PC-9 (cell line): ENCODE results near the gene ADGRF1. TPM values are rescaled to one million over a fixed set of nuclear protein-coding genes. Genes with fewer than 3 reads are reported as not detected.

Experiments
- BruUV-seq: library from RNA; stranded (reverse); fragments of 400-500 nt; replicated peaks from 2 replicates; lab custom pipeline; 2021; lab: Mats Ljungman, UMichigan
- CTCF ChIA-PET: fragments of 300-600 bp; sonication (Branson Sonifier 250); formaldehyde crosslinking; loops from one replicate; lab custom pipeline; 2022; ENCODE audit warnings: antibody characterized with exemption; lab: Charles Lee
- POLR2A ChIA-PET: fragments of 300-600 bp; sonication (Branson Sonifier 250); formaldehyde crosslinking; loops from one replicate; lab custom pipeline; 2022; ENCODE audit warnings: antibody characterized with exemption; ENCODE audit not compliant: unreplicated experiment; lab: Charles Lee
- DNase-seq, 2 experiments: peaks; one replicate each; pipeline versions ENCODE4 v3.0.0 to v3.0.0-alpha.2; 2015 to 2022; ENCODE audit warnings: mixed read lengths in 1 of 2
- H2AFZ ChIP-seq: fragments of 200-600 bp; sonication (generic); 2 replicates; pipeline ENCODE4 v1.8.1; 2017; ENCODE audit warnings: antibody characterized with exemption
- H3F3A ChIP-seq: fragments of 200-600 bp; sonication (generic); 2 replicates; pipeline ENCODE4 v1.8.1; 2017; ENCODE audit warnings: antibody characterized with exemption, mild to moderate bottlenecking, low read depth; ENCODE audit not compliant: insufficient read depth
- H3K27ac ChIP-seq: fragments of 200-600 bp; sonication (generic); 2 replicates; pipeline ENCODE4 v1.6.1; 2016; ENCODE audit warnings: mixed run types
- H3K27me3 ChIP-seq: fragments of 200-600 bp; sonication (generic); 2 replicates; pipeline ENCODE4 v1.6.1; 2016; ENCODE audit warnings: low read depth, mixed run types; ENCODE audit not compliant: insufficient read depth
- H3K36me3 ChIP-seq: fragments of 200-600 bp; sonication (generic); 2 replicates; pipeline ENCODE4 v1.6.1; 2016; ENCODE audit warnings: low read depth, mixed run types
- H3K4me1 ChIP-seq: fragments of 200-600 bp; sonication (generic); replicated peaks from 2 replicates; pipeline ENCODE4 v1.6.1; 2016; ENCODE audit warnings: mixed run types; ENCODE audit not compliant: insufficient read depth
- H3K4me2 ChIP-seq: fragments of 200-600 bp; sonication (generic); 2 replicates; pipeline ENCODE4 v1.6.1; 2017; ENCODE audit warnings: mixed run types
- H3K4me3 ChIP-seq: fragments of 200-600 bp; sonication (generic); 2 replicates; pipeline ENCODE4 v1.6.1; 2016; ENCODE audit warnings: mixed run types
- H3K79me2 ChIP-seq: fragments of 200-600 bp; sonication (generic); 2 replicates; pipeline ENCODE4 v1.6.1; 2017; ENCODE audit warnings: low read depth, mixed run types
- H3K9me2 ChIP-seq: fragments of 200-600 bp; sonication (generic); 2 replicates; pipeline ENCODE4 v1.8.1; 2017; ENCODE audit warnings: mild to moderate bottlenecking; ENCODE audit not compliant: insufficient read depth
- H3K9me3 ChIP-seq: fragments of 200-600 bp; sonication (generic); 2 replicates; pipeline ENCODE4 v1.8.1; 2016; ENCODE audit warnings: low read depth; ENCODE audit not compliant: insufficient read depth
- H4K20me1 ChIP-seq: fragments of 200-600 bp; sonication (generic); 2 replicates; pipeline ENCODE4 v1.8.1; 2017; ENCODE audit not compliant: insufficient read depth
- EZH2 ChIP-seq: fragments of 200-600 bp; sonication (generic); IDR thresholded peaks from 2 replicates; pipeline ENCODE4 v1.8.0; 2017; ENCODE audit warnings: antibody characterized with exemption, low read depth
- intact Hi-C: fragments of 100-400 bp; cut with micrococcal nuclease; formaldehyde crosslinking; loops from one replicate; pipeline ENCODE4 v1.10.0; 2022; ENCODE audit not compliant: unreplicated experiment
- total RNA-seq: library from RNA; stranded (reverse); gene quantifications from 2 replicates; pipeline ENCODE4 v1.2.3, GENCODE V29; 2021
- TF ChIP-seq, protein P1 (sequence below): fragments of 200-600 bp; sonication (generic); conservative IDR thresholded peaks from 2 replicates; pipeline ENCODE4 v1.6.1; 2017; ENCODE audit warnings: mixed run types, antibody characterized with exemption, mild to moderate bottlenecking, moderate library complexity

ADGRF1 gene
- total RNA-seq, 1 experiment from 2014 or later: 162 TPM

DNA sequence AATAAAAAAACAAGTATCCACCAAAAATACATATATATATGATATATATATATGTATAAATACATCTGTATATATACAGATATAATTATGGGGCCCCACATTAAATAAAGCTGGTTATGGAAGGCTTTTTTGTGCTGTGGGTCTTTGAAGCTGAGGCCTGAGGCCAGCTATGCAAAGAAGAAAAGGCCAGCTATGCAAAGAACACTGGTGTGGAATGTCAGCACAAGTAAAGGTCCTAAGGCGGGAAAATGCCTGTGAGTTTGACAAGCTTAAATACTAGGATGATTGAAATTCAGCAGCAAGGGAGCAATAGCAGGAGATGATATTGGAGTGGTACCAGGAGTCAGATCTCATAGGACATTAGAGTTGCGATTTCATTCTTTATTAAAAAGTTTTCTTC, 25.2 kb downstream of the ADGRF1 start:
- peaks cover 68% of the 10 kb centered on the region for H3F3A ChIP-seq

DNA sequence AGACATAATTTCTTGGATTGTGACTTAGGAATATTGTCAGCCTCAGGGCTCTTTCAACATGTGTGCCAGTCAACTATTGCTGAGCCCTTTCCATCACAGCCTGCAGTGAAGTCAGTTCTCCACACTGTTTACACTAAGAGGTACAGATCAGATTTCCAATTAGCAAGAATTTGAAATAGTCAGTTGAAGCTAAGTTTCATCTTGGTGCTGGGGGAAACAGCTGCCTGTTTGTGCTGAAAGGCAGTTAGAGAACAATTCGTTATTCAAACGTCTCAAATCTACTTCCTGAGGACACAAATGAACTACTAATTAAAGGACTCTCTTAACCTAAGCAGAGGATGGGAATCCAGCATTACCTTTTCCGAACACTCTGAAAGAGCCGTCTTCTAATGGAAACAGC, 25.9 kb downstream of the ADGRF1 start:
- Histone ChIP-seq H2AFZ (no peak overlapping the region), H3K27ac (no peak overlapping the region), H3K27me3 (no peaks in the 10 kb centered on the region), H3K4me1 (no peaks in the 10 kb centered on the region), H3K9me2 (no peaks in the 10 kb centered on the region), H3K36me3 (peaks cover 90% of the 10 kb centered on the region), H3K9me3 (0 out of 2 replicates have a peak, but pooled peaks cover 7% of the 10 kb centered on the region), H3F3A (peaks cover 72% of the 10 kb centered on the region), H3K4me3 (no peak overlapping the region), H4K20me1 (no peaks in the 10 kb centered on the region), H3K79me2 (peaks cover 14% of the 10 kb centered on the region), H3K4me2 (no peak overlapping the region)
- ChIA-PET POLR2A (no interaction called here), CTCF (no interaction called here)
- no TSS peak for BruUV-seq
- intact Hi-C loops: no loop called here
- TF ChIP-seq, protein P1, sequence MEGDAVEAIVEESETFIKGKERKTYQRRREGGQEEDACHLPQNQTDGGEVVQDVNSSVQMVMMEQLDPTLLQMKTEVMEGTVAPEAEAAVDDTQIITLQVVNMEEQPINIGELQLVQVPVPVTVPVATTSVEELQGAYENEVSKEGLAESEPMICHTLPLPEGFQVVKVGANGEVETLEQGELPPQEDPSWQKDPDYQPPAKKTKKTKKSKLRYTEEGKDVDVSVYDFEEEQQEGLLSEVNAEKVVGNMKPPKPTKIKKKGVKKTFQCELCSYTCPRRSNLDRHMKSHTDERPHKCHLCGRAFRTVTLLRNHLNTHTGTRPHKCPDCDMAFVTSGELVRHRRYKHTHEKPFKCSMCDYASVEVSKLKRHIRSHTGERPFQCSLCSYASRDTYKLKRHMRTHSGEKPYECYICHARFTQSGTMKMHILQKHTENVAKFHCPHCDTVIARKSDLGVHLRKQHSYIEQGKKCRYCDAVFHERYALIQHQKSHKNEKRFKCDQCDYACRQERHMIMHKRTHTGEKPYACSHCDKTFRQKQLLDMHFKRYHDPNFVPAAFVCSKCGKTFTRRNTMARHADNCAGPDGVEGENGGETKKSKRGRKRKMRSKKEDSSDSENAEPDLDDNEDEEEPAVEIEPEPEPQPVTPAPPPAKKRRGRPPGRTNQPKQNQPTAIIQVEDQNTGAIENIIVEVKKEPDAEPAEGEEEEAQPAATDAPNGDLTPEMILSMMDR: no peak
- no peak for TF ChIP-seq EZH2
- no peak for DNase-seq

More for the DNA sequence above, 25.2 kb downstream of the ADGRF1 start:
- ChIA-PET CTCF (no interaction called here), POLR2A (no interaction called here)
- DNase-seq: no peak
- Histone ChIP-seq H3K4me2 (no peak overlapping the region), H3K9me2 (no peaks in the 10 kb centered on the region), H3K9me3 (0 out of 2 replicates have a peak, but pooled peaks cover 7% of the 10 kb centered on the region), H3K4me3 (no peak overlapping the region), H3K79me2 (peaks cover 14% of the 10 kb centered on the region), H2AFZ (no peak overlapping the region), H3K27me3 (no peaks in the 10 kb centered on the region), H3K36me3 (peaks cover 88% of the 10 kb centered on the region), H3K27ac (no peak overlapping the region), H3K4me1 (no peaks in the 10 kb centered on the region), H4K20me1 (no peaks in the 10 kb centered on the region)
- intact Hi-C loops: no loop called here
- TF ChIP-seq, protein P1: no peak
- TF ChIP-seq EZH2: no peak
- no TSS peak for BruUV-seq

DNA sequence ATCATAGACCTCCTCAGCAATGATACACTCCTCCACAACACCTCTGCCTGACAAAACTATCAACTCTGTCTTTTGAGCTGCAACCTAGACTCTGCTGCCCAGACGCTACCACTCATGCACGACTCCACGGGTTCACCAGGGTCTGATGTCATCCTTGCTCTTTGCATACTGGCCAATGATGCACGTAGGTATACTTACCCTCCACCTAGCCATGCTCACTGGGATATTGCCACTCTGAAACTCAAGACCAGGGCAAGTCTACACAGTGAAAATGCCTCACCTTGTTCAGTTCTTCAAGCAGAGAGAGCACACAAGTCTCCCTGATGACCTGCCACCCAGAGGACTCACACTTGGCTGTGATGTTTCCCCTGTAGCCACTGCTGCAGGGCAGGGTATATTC, 27.7 kb downstream of the ADGRF1 start:
- no peak overlapping the region for H3K27ac ChIP-seq
- intact Hi-C loops: no loop called here
- POLR2A ChIA-PET: interaction anchor here (0.7 kb wide), 1 partner anchor 77 kb away, joined by 6 read pairs; no protein-coding TSS in a partner anchor
- H2AFZ ChIP-seq: no peak overlapping the region
- 0 out of 2 replicates have a peak, but pooled peaks cover 7% of the 10 kb centered on the region for H3K9me3 ChIP-seq
- no peaks in the 10 kb centered on the region for H3K9me2 ChIP-seq
- no peak overlapping the region for H3K4me3 ChIP-seq
- CTCF ChIA-PET: no interaction called here
- no peak for DNase-seq
- H4K20me1 ChIP-seq: no peaks in the 10 kb centered on the region
- H3K27me3 ChIP-seq: no peaks in the 10 kb centered on the region
- TF ChIP-seq, protein P1: no peak
- TF ChIP-seq EZH2: no peak
- no peaks in the 10 kb centered on the region for H3K4me1 ChIP-seq
- BruUV-seq: no TSS peak
- H3K79me2 ChIP-seq: peaks cover 7% of the 10 kb centered on the region
- H3F3A ChIP-seq: peaks cover 79% of the 10 kb centered on the region
- H3K36me3 ChIP-seq: peaks cover 89% of the 10 kb centered on the region
- no peak overlapping the region for H3K4me2 ChIP-seq
